ENCODE data around the gene RNF186.

DNA sequence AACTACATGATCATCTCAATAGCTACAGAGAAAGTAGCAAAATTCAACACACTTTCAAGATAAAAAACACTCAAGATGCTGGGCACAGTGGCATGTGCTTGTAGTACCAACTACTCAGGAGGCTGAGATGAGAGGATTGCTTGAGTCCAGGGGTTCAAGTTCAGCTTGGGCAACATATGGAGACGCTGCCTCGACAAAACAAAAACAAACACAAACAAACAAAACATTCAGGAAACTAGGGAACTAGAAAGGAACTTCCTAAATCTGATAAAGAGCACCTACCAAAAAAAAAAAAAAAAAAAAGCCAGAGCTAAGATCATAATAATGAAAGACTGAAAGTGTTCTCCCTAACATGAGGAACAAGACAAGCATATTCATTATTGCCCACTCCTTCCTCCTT, 22.8 kb upstream of the RNF186 start:
- no peak for TF ChIP-seq EZH2 (IDR thresholded peaks at IDR 0.05; ENCODE audit: borderline replicate concordance, insufficient read depth, low read depth, low read length, poor library complexity, severe bottlenecking)
- TF ChIP-seq, protein P1, sequence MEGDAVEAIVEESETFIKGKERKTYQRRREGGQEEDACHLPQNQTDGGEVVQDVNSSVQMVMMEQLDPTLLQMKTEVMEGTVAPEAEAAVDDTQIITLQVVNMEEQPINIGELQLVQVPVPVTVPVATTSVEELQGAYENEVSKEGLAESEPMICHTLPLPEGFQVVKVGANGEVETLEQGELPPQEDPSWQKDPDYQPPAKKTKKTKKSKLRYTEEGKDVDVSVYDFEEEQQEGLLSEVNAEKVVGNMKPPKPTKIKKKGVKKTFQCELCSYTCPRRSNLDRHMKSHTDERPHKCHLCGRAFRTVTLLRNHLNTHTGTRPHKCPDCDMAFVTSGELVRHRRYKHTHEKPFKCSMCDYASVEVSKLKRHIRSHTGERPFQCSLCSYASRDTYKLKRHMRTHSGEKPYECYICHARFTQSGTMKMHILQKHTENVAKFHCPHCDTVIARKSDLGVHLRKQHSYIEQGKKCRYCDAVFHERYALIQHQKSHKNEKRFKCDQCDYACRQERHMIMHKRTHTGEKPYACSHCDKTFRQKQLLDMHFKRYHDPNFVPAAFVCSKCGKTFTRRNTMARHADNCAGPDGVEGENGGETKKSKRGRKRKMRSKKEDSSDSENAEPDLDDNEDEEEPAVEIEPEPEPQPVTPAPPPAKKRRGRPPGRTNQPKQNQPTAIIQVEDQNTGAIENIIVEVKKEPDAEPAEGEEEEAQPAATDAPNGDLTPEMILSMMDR (IDR thresholded peaks at IDR 0.05): no peak
